GM12878 (cell line): ENCODE measurements around the gene WASF2. TPM values are rescaled to one million over a fixed set of nuclear protein-coding genes. Genes with fewer than 3 reads are reported as not detected.
A peak's percentile ranks its signal among the peaks of the same experiment; 100 is the strongest.

Source experiments
- ATAC-seq: fragments of 200-7000 bp; cut with Tn5 transposase; 3 replicates; pipeline ENCODE4 v1.9.1; 2020; ENCODE audit warnings: mild to moderate bottlenecking, moderate library complexity
- BruUV-seq: library from RNA; stranded (reverse); fragments of 400-500 nt; replicated peaks from 2 replicates; lab custom pipeline; 2021; lab: Mats Ljungman, UMichigan
- CTCF ChIA-PET: fragments of 300-600 bp; sonication (Branson Sonifier 250); formaldehyde crosslinking; extraction: SDS; loops from one replicate; lab custom pipeline; 2021; ENCODE audit warnings: inconsistent platforms; lab: Yijun Ruan, JAX
- POLR2A ChIA-PET: fragments of 350-600 bp; formaldehyde crosslinking; extraction: SDS; loops from one replicate; lab custom pipeline; 2021; ENCODE audit warnings: inconsistent platforms; lab: Charles Lee
- RAD21 ChIA-PET: fragments of 300-600 bp; sonication (Branson Sonifier 250); formaldehyde crosslinking; loops from one replicate; lab custom pipeline; 2023; ENCODE audit warnings: antibody characterized with exemption; ENCODE audit not compliant: unreplicated experiment; lab: Charles Lee
- SMC1A ChIA-PET: fragments of 300-600 bp; sonication (Branson Sonifier 250); formaldehyde crosslinking; loops from one replicate; lab custom pipeline; 2023; ENCODE audit not compliant: unreplicated experiment, uncharacterized antibody; lab: Charles Lee
- DNase-seq: peaks from one replicate; pipeline ENCODE4 v3.0.0-alpha.2; 2011; ENCODE audit warnings: low read depth, low spot score
- FAIRE-seq: peaks from 3 replicates; lab custom pipeline; 2011; peaks lifted over from hg19 to GRCh38; lab: Jason Lieb, UNC
- H2AFZ ChIP-seq: 2 replicates; pipeline ENCODE4 v1.6.0; 2011; ENCODE audit warnings: low read depth, low read length, control low read depth; ENCODE audit not compliant: control insufficient read depth
- H3K27ac ChIP-seq: 2 replicates; pipeline ENCODE4 v1.5.1; 2011; ENCODE audit warnings: control low read depth; ENCODE audit not compliant: control insufficient read depth, insufficient read depth
- H3K27me3 ChIP-seq, 2 experiments: replicated peaks in 1 of 2; 2 replicates each; pipeline versions ENCODE4 v1.6.0 to v1.6.1; 2011; ENCODE audit warnings: low read length in 1 of 2; ENCODE audit not compliant: control insufficient read depth in 2 of 2, insufficient read depth in 2 of 2
- H3K36me3 ChIP-seq, 2 experiments: 2 replicates each; pipeline ENCODE4 v1.5.1; 2011; ENCODE audit warnings: low read length in 1 of 2; ENCODE audit not compliant: control insufficient read depth in 2 of 2, insufficient read depth in 2 of 2
- H3K4me1 ChIP-seq: 2 replicates; pipeline ENCODE4 v1.6.1; 2011; ENCODE audit warnings: mild to moderate bottlenecking, low read length, moderate library complexity, mixed read lengths; ENCODE audit not compliant: control insufficient read depth, insufficient read depth
- H3K4me2 ChIP-seq: 2 replicates; pipeline ENCODE4 v1.6.0; 2011; ENCODE audit warnings: control low read depth; ENCODE audit not compliant: control insufficient read depth, insufficient read depth
- H3K4me3 ChIP-seq: fragments of 200-600 bp; sonication (generic); 2 replicates; pipeline ENCODE4 v1.5.1; 2016
- H3K79me2 ChIP-seq: 2 replicates; pipeline ENCODE4 v1.6.0; 2011; ENCODE audit warnings: low read length; ENCODE audit not compliant: control insufficient read depth, insufficient read depth
- H3K9ac ChIP-seq: 2 replicates; pipeline ENCODE4 v1.8.0; 2011; ENCODE audit warnings: low read length, control low read depth, mixed read lengths; ENCODE audit not compliant: control insufficient read depth, insufficient read depth
- H3K9me3 ChIP-seq: replicated peaks from 3 replicates; pipeline ENCODE4 v1.5.1; 2011; ENCODE audit warnings: mild to moderate bottlenecking, low read length; ENCODE audit not compliant: control insufficient read depth, insufficient read depth
- H4K20me1 ChIP-seq: 2 replicates; pipeline ENCODE4 v1.6.0; 2011; ENCODE audit not compliant: control insufficient read depth, insufficient read depth
- BACH1 ChIP-seq: fragments of 450-650 bp; IDR thresholded peaks from 2 replicates; pipeline ENCODE4 v1.6.1; 2017; ENCODE audit warnings: mild to moderate bottlenecking, borderline replicate concordance
- MXI1 ChIP-seq: fragments of 150-350 bp; IDR thresholded peaks from 2 replicates; pipeline ENCODE4 v1.6.1; 2011; ENCODE audit warnings: low read depth, mild to moderate bottlenecking, inconsistent platforms, low read length, improper control_type of control experiment
- NFYA ChIP-seq: IDR thresholded peaks from 2 replicates; pipeline ENCODE4 v1.6.1; 2011; ENCODE audit warnings: low read depth, mild to moderate bottlenecking, low read length, improper control_type of control experiment, borderline replicate concordance
- RUNX3 ChIP-seq: IDR thresholded peaks from 2 replicates; pipeline ENCODE4 v1.6.1; 2012; ENCODE audit warnings: low read length, inconsistent platforms
- SREBF2 ChIP-seq: IDR thresholded peaks from 2 replicates; pipeline ENCODE4 v1.6.1; 2012; ENCODE audit warnings: mild to moderate bottlenecking, low read length
- USF2 ChIP-seq: IDR thresholded peaks from 2 replicates; pipeline ENCODE4 v1.6.1; 2011; ENCODE audit warnings: low read depth, low read length, improper control_type of control experiment, borderline replicate concordance
- YY1 ChIP-seq: IDR thresholded peaks from 2 replicates; pipeline ENCODE4 v1.6.1; 2011; ENCODE audit warnings: low read depth, mild to moderate bottlenecking, low read length
- ZNF592 ChIP-seq: fragments of 450-650 bp; IDR thresholded peaks from 2 replicates; pipeline ENCODE4 v1.6.1; 2017; ENCODE audit warnings: mild to moderate bottlenecking, moderate library complexity
- ZNF622 ChIP-seq: fragments of 450-650 bp; IDR thresholded peaks from 2 replicates; pipeline ENCODE4 v1.6.1; 2017; ENCODE audit warnings: mild to moderate bottlenecking, inconsistent platforms
- WGBS: methylation state at CpG from one replicate; pipeline ENCODE4 v1.1.6; 2016; ENCODE audit warnings: low lambda C conversion rate; ENCODE audit not compliant: insufficient replicate concordance, insufficient coverage; ENCODE audit errors: missing lambda C conversion rate; 5-methylcytosine and 5-hydroxymethylcytosine counted together
- in situ Hi-C: fragments of 300-500 bp; cut with MboI; formaldehyde crosslinking; loops from 9 replicates; pipeline ENCODE4 v1.14.3; 2018; ENCODE audit warnings: mixed read lengths
- intact Hi-C: fragments of 100-400 bp; cut with micrococcal nuclease; formaldehyde crosslinking; loops from one replicate; pipeline ENCODE4 v1.14.2; 2022; ENCODE audit not compliant: unreplicated experiment
- polyA plus RNA-seq, 11 experiments: library from polyadenylated mRNA; depleted of rRNA in 4 of 11; unstranded in 6 of 11; stranded (reverse) in 5 of 11; fragments of >200 nt; fragmentation: Nextera tagmentation in 4 of 11; fragmentation: Illumina TruSeq in 1 of 11; extraction: Ambion mirVana in 4 of 11; extraction: Trizol in 1 of 11; gene quantifications; 1 replicate in 1 of 11; 2 replicates in 10 of 11; pipeline versions ENCODE4 v1.2.1 to v1.2.3, GENCODE V29; 2011 to 2016; ENCODE audit warnings: inconsistent platforms in 2 of 11, missing spikeins in 2 of 11, low read depth in 1 of 11
- total RNA-seq, 4 experiments: library from RNA; depleted of rRNA in 3 of 4; stranded (reverse); fragments of >200 nt in 3 of 4; fragmentation: Illumina TruSeq in 1 of 4; extraction: Trizol in 1 of 4; gene quantifications; 2 replicates each; pipeline versions ENCODE4 v1.2.1 to v1.2.3, GENCODE V29; 2013 to 2021

The WASF2 gene
- total and polyA plus RNA-seq, 10 of the 15 experiments (the other 5 are each of a cell fraction or from before 2014, with no cell fraction given), result 7.0 to 111 (median 37.1) TPM

- 98% methylated on average over 5 of the region's 5 CpGs for WGBS
- Histone ChIP-seq H3K4me1 (peaks cover 11% of the 10 kb centered on the region), H2AFZ (no peak overlapping the region), H3K79me2 (peaks cover 53% of the 10 kb centered on the region), H3K36me3 (peaks cover 0 to 8% of the 10 kb centered on the region in 2 experiments; a peak in 3 of 4 replicates), H4K20me1 (no peaks in the 10 kb centered on the region), H3K27ac (peak overlapping the region; percentile 50), H3K9ac (no peak overlapping the region), H3K9me3 (no peaks in the 10 kb centered on the region), H3K27me3 (no peaks in the 10 kb centered on the region), H3K4me3 (no peak overlapping the region), H3K4me2 (0 out of 2 replicates have a peak overlapping the region, but pooled peaks have one; percentile 23)
- intact Hi-C loops (no loop called here), in situ Hi-C loops (no loop called here)
- ChIA-PET CTCF (interaction anchor here (0.5 to 1.7 kb wide), 3 partner anchors 10 to 204 kb away, joined by 3 to 7 read pairs (median 4); no protein-coding TSS in a partner anchor), RAD21 (interaction anchor here (0.5 to 1.3 kb wide), 3 partner anchors 19 to 101 kb away, joined by 3 to 4 read pairs (median 3); no protein-coding TSS in a partner anchor), SMC1A (interaction anchor here (1.0 to 24.6 kb wide), 7 partner anchors 9 to 35 kb away, joined by 3 to 470 read pairs (median 5); partner anchors contain the start of gene WASF2), POLR2A (interaction anchor here (0.6 to 1.7 kb wide), 6 partner anchors 9 to 648 kb away, joined by 3 to 7 read pairs (median 6); no protein-coding TSS in a partner anchor)
- FAIRE-seq (no peak), DNase-seq (no peak), ATAC-seq (peak; percentile 67)
- TSS peak; percentile 35 for BruUV-seq
- no peak for TF ChIP-seq MXI1
- no peak for TF ChIP-seq USF2
- no peak for TF ChIP-seq NFYA
- TF ChIP-seq BACH1, result no peak
- TF ChIP-seq ZNF592, result no peak
- TF ChIP-seq SREBF2, result no peak
- no peak for TF ChIP-seq ZNF622
- TF ChIP-seq YY1, result no peak
- peak; percentile 57 for TF ChIP-seq RUNX3
Observed at GRCh38 chr1:27455139-27455811, 34.7 kb downstream of the WASF2 start.
